NCI-H1436 treated with DMSO at 0.1 percent for 48 hours (cell line): ENCODE results near the gene PLAC1.

ENCODE experiments used
- DNase-seq: peaks from one replicate; lab custom pipeline; 2025; lab: John Stamatoyannopoulos, UW

The PLAC1 gene

GRCh38 chrX:134658002-134658759 is at the start of gene PLAC1:
PLAC1 (minus strand) TSS chrX:134658471; CDS start chrX:134566682, 91,789 bp downstream.
- no peak for DNase-seq

GRCh38 chrX:134706138-134706537 is 47.9 kb upstream of the PLAC1 start:
- DNase-seq = no peak

- DNase-seq = no peak
Measured at GRCh38 chrX:134695999-134696398, 37.7 kb upstream of the PLAC1 start.

GRCh38 chrX:134694333-134695322 is 36.4 kb upstream of the PLAC1 start:
- DNase-seq = no peak

- DNase-seq = no peak
Measured at GRCh38 chrX:134693644-134694043, 35.4 kb upstream of the PLAC1 start.

- no peak for DNase-seq
Measured at GRCh38 chrX:134692990-134693389, 34.7 kb upstream of the PLAC1 start.

GRCh38 chrX:134692233-134692632 is 34.0 kb upstream of the PLAC1 start:
- no peak for DNase-seq

GRCh38 chrX:134691453-134691852 is 33.2 kb upstream of the PLAC1 start:
- no peak for DNase-seq

- no peak for DNase-seq
Measured at GRCh38 chrX:134688839-134689238, 30.6 kb upstream of the PLAC1 start.

GRCh38 chrX:134688031-134688823 is 30.0 kb upstream of the PLAC1 start:
- DNase-seq = no peak

- no peak for DNase-seq
Measured at GRCh38 chrX:134685668-134686067, 27.4 kb upstream of the PLAC1 start.

- DNase-seq = no peak
Measured at GRCh38 chrX:134684956-134685355, 26.7 kb upstream of the PLAC1 start.

- DNase-seq = no peak
Measured at GRCh38 chrX:134683351-134684005, 25.2 kb upstream of the PLAC1 start.

- no peak for DNase-seq
Measured at GRCh38 chrX:134682081-134682480, 23.8 kb upstream of the PLAC1 start.

- no peak for DNase-seq
Measured at GRCh38 chrX:134679644-134680043, 21.4 kb upstream of the PLAC1 start.

- no peak for DNase-seq
Measured at GRCh38 chrX:134679221-134679620, 20.9 kb upstream of the PLAC1 start.

- DNase-seq = no peak
Measured at GRCh38 chrX:134677332-134677731, 19.1 kb upstream of the PLAC1 start.

- no peak for DNase-seq
Measured at GRCh38 chrX:134676436-134676835, 18.2 kb upstream of the PLAC1 start.

GRCh38 chrX:134673123-134673522 is 14.9 kb upstream of the PLAC1 start:
- DNase-seq = no peak

- no peak for DNase-seq
Measured at GRCh38 chrX:134672101-134672500, 13.8 kb upstream of the PLAC1 start.

GRCh38 chrX:134671294-134671693 is 13.0 kb upstream of the PLAC1 start:
- no peak for DNase-seq
